HepG2 (cell line): ENCODE measurements around the gene GABRB1. TPM values are rescaled to one million over a fixed set of nuclear protein-coding genes. Genes with fewer than 3 reads are reported as not detected.
A peak's percentile ranks its signal among the peaks of the same experiment; 100 is the strongest.

Source experiments
- ATAC-seq: fragments of 200-7000 bp; cut with Tn5 transposase; 3 replicates; pipeline ENCODE4 v1.9.1; 2020; ENCODE audit warnings: mild to moderate bottlenecking, moderate library complexity
- BruUV-seq: library from RNA; stranded (reverse); fragments of 400-500 nt; replicated peaks from 2 replicates; lab custom pipeline; 2021; lab: Mats Ljungman, UMichigan
- CTCF ChIA-PET: fragments of 300-600 bp; formaldehyde crosslinking; extraction: SDS; loops from one replicate; lab custom pipeline; 2021; ENCODE audit warnings: low total read pairs, inconsistent platforms, low intra/inter-chr PET ratio; lab: Yijun Ruan, JAX
- POLR2A ChIA-PET: fragments of 350-600 bp; sonication (Branson Sonifier 250); formaldehyde crosslinking; loops from one replicate; lab custom pipeline; 2020; ENCODE audit warnings: antibody characterized with exemption, inconsistent platforms; lab: Yijun Ruan, JAX
- DNase-seq: peaks from one replicate; pipeline ENCODE4 v3.0.0-alpha.2; 2015; ENCODE audit warnings: low spot score
- FAIRE-seq: peaks from 3 replicates; lab custom pipeline; 2011; peaks lifted over from hg19 to GRCh38; lab: Jason Lieb, UNC
- H2AFZ ChIP-seq: one replicate; pipeline ENCODE4 v1.6.1; 2011; ENCODE audit warnings: low read length, inconsistent platforms
- H3K27ac ChIP-seq: fragments of 300-600 bp; 3 replicates; pipeline ENCODE4 v1.8.0; 2011; ENCODE audit warnings: mixed run types, mild to moderate bottlenecking, mixed read lengths, low read length, inconsistent platforms; ENCODE audit not compliant: insufficient read depth; ENCODE audit errors: extremely low read length
- H3K27me3 ChIP-seq, 2 experiments: fragments of 200-600 bp in 1 of 2; 2 replicates in 1 of 2; 3 replicates in 1 of 2; pipeline versions ENCODE4 v1.6.0 to v1.8.0; 2011; ENCODE audit warnings: low read length in 2 of 2, mild to moderate bottlenecking in 2 of 2, moderate library complexity in 2 of 2, inconsistent platforms in 1 of 2; ENCODE audit not compliant: insufficient read depth in 2 of 2, control insufficient read depth in 1 of 2
- H3K36me3 ChIP-seq, 2 experiments: fragments of 200-600 bp in 1 of 2; replicated peaks in 1 of 2; 2 replicates in 1 of 2; 3 replicates in 1 of 2; pipeline versions ENCODE4 v1.5.1 to v1.8.0; 2011; ENCODE audit warnings: low read length in 2 of 2, inconsistent platforms in 1 of 2; ENCODE audit not compliant: insufficient read depth in 2 of 2, control insufficient read depth in 1 of 2
- H3K4me1 ChIP-seq: 2 replicates; pipeline ENCODE4 v1.5.1; 2012; ENCODE audit warnings: low read length, inconsistent platforms; ENCODE audit not compliant: insufficient read depth
- H3K4me2 ChIP-seq: 2 replicates; pipeline ENCODE4 v1.6.0; 2011; ENCODE audit warnings: low read depth, low read length, inconsistent platforms
- H3K4me3 ChIP-seq, 3 experiments: fragments of 200-600 bp in 1 of 3; sonication (generic), shearing (Covaris generic) in 1 of 3; replicated peaks in 1 of 3; 2 replicates each; pipeline ENCODE4 v1.5.1; 2011 to 2016; ENCODE audit warnings: low read length in 3 of 3, inconsistent platforms in 2 of 3, low read depth in 2 of 3, mild to moderate bottlenecking in 2 of 3, control low read depth in 1 of 3, mixed read lengths in 1 of 3; ENCODE audit not compliant: insufficient read depth in 1 of 3
- H3K79me2 ChIP-seq: one replicate; pipeline ENCODE4 v1.6.1; 2011; ENCODE audit warnings: low read length, inconsistent platforms; ENCODE audit not compliant: insufficient read depth
- H3K9ac ChIP-seq: 2 replicates; pipeline ENCODE4 v1.6.0; 2011; ENCODE audit warnings: mild to moderate bottlenecking, low read depth, low read length, inconsistent platforms; ENCODE audit not compliant: insufficient read depth
- H3K9me3 ChIP-seq: 2 replicates; pipeline ENCODE4 v1.5.1; 2012; ENCODE audit warnings: mild to moderate bottlenecking, low read length
- H4K20me1 ChIP-seq: 2 replicates; pipeline ENCODE4 v1.6.0; 2011; ENCODE audit warnings: inconsistent platforms, mild to moderate bottlenecking, low read length, moderate library complexity; ENCODE audit not compliant: insufficient read depth
- CHD2 ChIP-seq: IDR thresholded peaks from 2 replicates; pipeline ENCODE4 v1.6.1; 2011; ENCODE audit warnings: low read depth, low read length, improper control_type of control experiment
- GFI1 ChIP-seq: sonication (generic); formaldehyde crosslinking; IDR thresholded peaks from 2 replicates; pipeline ENCODE4 v1.5.0; 2020; ENCODE audit warnings: missing genetic modification reagents, mild to moderate bottlenecking, borderline replicate concordance
- HMGXB4 ChIP-seq, 2 experiments: sonication (generic) in 1 of 2; formaldehyde crosslinking in 1 of 2; IDR thresholded peaks; 2 replicates each; pipeline versions ENCODE4 v1.4.0 to v1.6.1; 2018 to 2020; ENCODE audit warnings: missing genetic modification reagents in 2 of 2, borderline replicate concordance in 1 of 2, low read depth in 1 of 2, mild to moderate bottlenecking in 1 of 2, missing biosample characterization in 1 of 2
- KLF11 ChIP-seq: IDR thresholded peaks from 2 replicates; pipeline ENCODE4 v1.6.1; 2016; ENCODE audit warnings: missing compliant biosample characterization
- MAFF ChIP-seq: IDR thresholded peaks from 2 replicates; pipeline ENCODE4 v1.6.1; 2011; ENCODE audit warnings: low read depth, low read length, improper control_type of control experiment
- MAFK ChIP-seq, 2 experiments: IDR thresholded peaks in 1 of 2; conservative IDR thresholded peaks in 1 of 2; 2 replicates each; pipeline ENCODE4 v1.6.1; 2011; ENCODE audit warnings: improper control_type of control experiment in 2 of 2, low read length in 2 of 2
- PITX1 ChIP-seq: sonication (generic); formaldehyde crosslinking; IDR thresholded peaks from 2 replicates; pipeline ENCODE4 v1.5.1; 2020; ENCODE audit warnings: mild to moderate bottlenecking, missing genetic modification reagents
- RORA ChIP-seq: sonication (generic); formaldehyde crosslinking; IDR thresholded peaks from 2 replicates; pipeline ENCODE4 v1.5.0; 2020; ENCODE audit warnings: mild to moderate bottlenecking, missing genetic modification reagents, moderate library complexity
- SOX6 ChIP-seq, 2 experiments: fragments of 450-650 bp in 1 of 2; sonication (generic) in 1 of 2; formaldehyde crosslinking in 1 of 2; IDR thresholded peaks; 2 replicates each; pipeline versions ENCODE4 v1.4.0 to v1.6.1; 2017 to 2020; ENCODE audit warnings: antibody characterized with exemption in 1 of 2, mild to moderate bottlenecking in 1 of 2, missing genetic modification reagents in 1 of 2
- SSRP1 ChIP-seq: IDR thresholded peaks from 2 replicates; pipeline ENCODE4 v1.6.1; 2016; ENCODE audit warnings: control low read depth
- TCF7L2 ChIP-seq: IDR thresholded peaks from 2 replicates; pipeline ENCODE4 v1.6.1; 2011; ENCODE audit warnings: mild to moderate bottlenecking, low read depth, low read length, moderate library complexity
- THRA ChIP-seq: sonication (generic); formaldehyde crosslinking; IDR thresholded peaks from 2 replicates; pipeline ENCODE4 v1.4.0; 2020; ENCODE audit warnings: missing genetic modification reagents, borderline replicate concordance
- ZNF234 ChIP-seq: sonication (generic); formaldehyde crosslinking; conservative IDR thresholded peaks from 2 replicates; pipeline ENCODE4 v1.5.1; 2020; ENCODE audit warnings: mild to moderate bottlenecking, missing genetic modification reagents
- ZNF512B ChIP-seq: sonication (generic); formaldehyde crosslinking; IDR thresholded peaks from 2 replicates; pipeline ENCODE4 v1.5.1; 2020; ENCODE audit warnings: missing genetic modification reagents, mild to moderate bottlenecking, borderline replicate concordance
- ZNF513 ChIP-seq: sonication (generic); formaldehyde crosslinking; conservative IDR thresholded peaks from 2 replicates; pipeline ENCODE4 v1.5.0; 2020; ENCODE audit warnings: missing genetic modification reagents
- ZNF549 ChIP-seq: sonication (generic); formaldehyde crosslinking; IDR thresholded peaks from 2 replicates; pipeline ENCODE4 v1.5.0; 2020; ENCODE audit warnings: missing genetic modification reagents
- WGBS: methylation state at CpG from one replicate; pipeline ENCODE4 v1.1.6; 2017; ENCODE audit warnings: low lambda C conversion rate; 5-methylcytosine and 5-hydroxymethylcytosine counted together
- in situ Hi-C: cut with HindIII; loops from 2 replicates; pipeline ENCODE4 v1.10.0; 2017; ENCODE audit warnings: low pct_unique_long_range_greater_than_20kb; ENCODE audit not compliant: extremely low pct_ligation_motif_present
- intact Hi-C: fragments of 100-400 bp; cut with micrococcal nuclease; formaldehyde crosslinking; loops from one replicate; pipeline ENCODE4 v1.10.0; 2022; ENCODE audit not compliant: unreplicated experiment
- polyA plus RNA-seq, 8 experiments: library from polyadenylated mRNA; depleted of rRNA in 3 of 8; stranded (reverse) in 7 of 8; unstranded in 1 of 8; fragments of >200 nt; fragmentation: Illumina TruSeq in 4 of 8; extraction: Trizol in 4 of 8; gene quantifications; 2 replicates each; pipeline versions ENCODE4 v1.2.1 to v1.2.3, GENCODE V29; 2011 to 2016; ENCODE audit warnings: low read depth in 4 of 8, missing spikeins in 1 of 8, mixed read lengths in 1 of 8; ENCODE audit not compliant: insufficient read depth in 1 of 8
- total RNA-seq, 5 experiments: library from RNA; depleted of rRNA; stranded (reverse); fragments of >200 nt; fragmentation: Illumina TruSeq; extraction: Trizol; gene quantifications; 2 replicates each; pipeline ENCODE4 v1.2.3, GENCODE V29; 2016; ENCODE audit warnings: low read depth in 1 of 5

GABRB1 gene
- total and polyA plus RNA-seq, 2 of the 13 experiments (the other 11 are each of a cell fraction or from before 2014, with no cell fraction given) = not detected

GRCh38 chr4:47012676-47013075 is 18.7 kb upstream of the GABRB1 start (continued):
- no peak for TF ChIP-seq ZNF512B (CRISPR knock-in tag)

GRCh38 chr4:47013373-47013772 is 18.0 kb upstream of the GABRB1 start:
- POLR2A ChIA-PET = no interaction called here
- H3K27me3 ChIP-seq = no peaks in the 10 kb centered on the region
- FAIRE-seq (no peak), DNase-seq (no peak), ATAC-seq (no peak)
- H3K4me2 ChIP-seq = no peak overlapping the region
- H3K79me2 ChIP-seq = no peaks in the 10 kb centered on the region
- H2AFZ ChIP-seq = no peak overlapping the region
- H3K9me3 ChIP-seq = no peaks in the 10 kb centered on the region
- no peak overlapping the region for H3K9ac ChIP-seq
- H3K4me1 ChIP-seq = peaks cover 11% of the 10 kb centered on the region
- no TSS peak for BruUV-seq
- intact Hi-C loops (no loop called here), in situ Hi-C loops (no loop called here)
- H4K20me1 ChIP-seq = no peaks in the 10 kb centered on the region
- whole genome bisulfite sequencing = 34% methylated on average over 3 of the region's 3 CpGs
- H3K27ac ChIP-seq = no peak overlapping the region
- no peaks in the 10 kb centered on the region for H3K36me3 ChIP-seq
- H3K4me3 ChIP-seq = no peak overlapping the region
- CTCF ChIA-PET = no interaction called here
- TF ChIP-seq TCF7L2 (no peak), GFI1 (CRISPR knock-in tag) (no peak), THRA (CRISPR knock-in tag) (no peak), SOX6 (IDR thresholded peaks at IDR 0.05) (no peak), SOX6 (CRISPR knock-in tag; IDR thresholded peaks at IDR 0.05) (no peak), ZNF234 (CRISPR knock-in tag) (no peak), PITX1 (CRISPR knock-in tag) (no peak), RORA (CRISPR knock-in tag) (no peak), MAFF (peak; percentile 54; the same call in 1 of the 2 replicates), SSRP1 (CRISPR knock-in tag) (no peak), ZNF513 (CRISPR knock-in tag) (no peak), MAFK (conservative IDR thresholded peaks at IDR 0.05 in 1 of 2, IDR thresholded peaks at IDR 0.05 in 1 of 2; ENCODE audit: low read length in 2 of 2) (peak; percentile 50 to 60; a peak in 3 of 4 replicates), ZNF549 (CRISPR knock-in tag) (no peak), KLF11 (CRISPR knock-in tag) (no peak), HMGXB4 (CRISPR knock-in tag; IDR thresholded peaks at IDR 0.05; ENCODE audit: borderline replicate concordance in 1 of 2, low read depth in 1 of 2) (no peak), CHD2 (no peak)
